HG03575 (cell line): ENCODE data around the gene CCDC170.

Source experiments
- ATAC-seq: cut with Tn5 transposase; IDR thresholded peaks from one replicate; pipeline ENCODE4 v1.9.1; 2021; ENCODE audit not compliant: unreplicated experiment, insufficient number of reproducible peaks, low FRiP score; ENCODE audit errors: extremely low read depth

Gene CCDC170

GRCh38 chr6:151633526-151634335 is 139.9 kb downstream of the CCDC170 start:
- ATAC-seq, result no peak

GRCh38 chr6:151634336-151634720 is 140.5 kb downstream of the CCDC170 start:
- ATAC-seq, result no peak

- no peak for ATAC-seq
These were observed 141.9 kb downstream of the CCDC170 start for GRCh38 chr6:151635741-151636140.

GRCh38 chr6:151637814-151638213 is 144.0 kb downstream of the CCDC170 start:
- no peak for ATAC-seq

GRCh38 chr6:151639750-151640149 is 145.9 kb downstream of the CCDC170 start:
- ATAC-seq, result no peak

GRCh38 chr6:151641028-151641427 is 147.2 kb downstream of the CCDC170 start:
- ATAC-seq, result no peak

- ATAC-seq, result no peak
These were observed 154.3 kb downstream of the CCDC170 start for GRCh38 chr6:151647976-151648639.

GRCh38 chr6:151649835-151650234 is 156.0 kb downstream of the CCDC170 start:
- ATAC-seq, result no peak

- no peak for ATAC-seq
These were observed 157.8 kb downstream of the CCDC170 start for GRCh38 chr6:151651639-151652038.

- ATAC-seq, result no peak
These were observed 158.5 kb downstream of the CCDC170 start for GRCh38 chr6:151652325-151652724.

GRCh38 chr6:151655099-151655498 is 161.3 kb downstream of the CCDC170 start:
- no peak for ATAC-seq

- ATAC-seq, result no peak
These were observed 162.6 kb downstream of the CCDC170 start for GRCh38 chr6:151656392-151656791.

- ATAC-seq, result no peak
These were observed 164.3 kb downstream of the CCDC170 start for GRCh38 chr6:151658091-151658490.

GRCh38 chr6:151659212-151659611 is 165.4 kb downstream of the CCDC170 start:
- ATAC-seq, result no peak

GRCh38 chr6:151661509-151661908 is 167.7 kb downstream of the CCDC170 start:
- no peak for ATAC-seq

GRCh38 chr6:151661928-151662327 is 168.1 kb downstream of the CCDC170 start:
- no peak for ATAC-seq

GRCh38 chr6:151663559-151663958 is 169.7 kb downstream of the CCDC170 start:
- ATAC-seq, result no peak

GRCh38 chr6:151664390-151664789 is 170.6 kb downstream of the CCDC170 start:
- no peak for ATAC-seq

- no peak for ATAC-seq
These were observed 171.5 kb downstream of the CCDC170 start for GRCh38 chr6:151665329-151665728.

- ATAC-seq, result no peak
These were observed 172.7 kb downstream of the CCDC170 start for GRCh38 chr6:151666526-151666925.

GRCh38 chr6:151669208-151669560 is 175.4 kb downstream of the CCDC170 start:
- no peak for ATAC-seq
